Spinal cord (tissue), 10 donors: ENCODE results near the gene GABRA4. TPM values are rescaled to one million over a fixed set of nuclear protein-coding genes. Genes with fewer than 3 reads are reported as not detected.

Experiments
- DNase-seq, 6 donors: peaks; one replicate each; pipeline versions ENCODE4 v3.0.0 to v3.0.0-alpha.2; 2013 to 2015; ENCODE audit warnings: low spot score in 6 of 6, low read depth in 4 of 6
- H3K27ac ChIP-seq: one replicate; pipeline ENCODE4 v1.5.1; 2013; ENCODE audit warnings: low read depth, low read length, control low read depth
- H3K27me3 ChIP-seq: one replicate; pipeline ENCODE4 v1.6.1; 2013; ENCODE audit warnings: low read length; ENCODE audit not compliant: control insufficient read depth, insufficient read depth
- H3K36me3 ChIP-seq: one replicate; pipeline ENCODE4 v1.6.1; 2013; ENCODE audit warnings: low read length; ENCODE audit not compliant: control insufficient read depth, insufficient read depth
- H3K4me1 ChIP-seq: one replicate; pipeline ENCODE4 v1.6.1; 2013; ENCODE audit warnings: low read length; ENCODE audit not compliant: control insufficient read depth, insufficient read depth
- H3K4me3 ChIP-seq: one replicate; pipeline ENCODE4 v1.5.1; 2013; ENCODE audit warnings: low read depth, low read length, control low read depth
- H3K9me3 ChIP-seq: one replicate; pipeline ENCODE4 v1.6.1; 2013; ENCODE audit warnings: low read length; ENCODE audit not compliant: control insufficient read depth, insufficient read depth
- whole genome bisulfite sequencing: methylation state at CpG from one replicate; pipeline ENCODE4 v1.1.5; 2013; ENCODE audit warnings: missing lambda C conversion rate; ENCODE audit not compliant: insufficient coverage; 5-methylcytosine and 5-hydroxymethylcytosine counted together
- polyA plus RNA-seq, 2 donors: library from polyadenylated mRNA; unstranded; fragments of 120-200 nt; gene quantifications; one replicate each; pipeline ENCODE4 v1.2.1, GENCODE V29; 2013; ENCODE audit not compliant: insufficient read length in 2 of 2
- total RNA-seq, 2 donors: library from RNA; depleted of rRNA in 1 of 2; stranded (reverse); fragments of 120-200 nt in 1 of 2; fragments of >200 nt in 1 of 2; gene quantifications; one replicate each; pipeline versions ENCODE4 v1.2.3 to v1.2.4, GENCODE V29; 2013 to 2014
- donor health status: healthy.

GABRA4 gene
- total and polyA plus RNA-seq, 4 donors: 1.3 to 8.1 (median 2.0) TPM

GRCh38 chr4:47013373-47013772 is 20.0 kb upstream of the GABRA4 start:
- H3K36me3 ChIP-seq: no peaks in the 10 kb centered on the region
- H3K9me3 ChIP-seq: no peaks in the 10 kb centered on the region
- WGBS: no CpG with 5 or more reads among the region's 3 CpGs
- DNase-seq: no peak
- H3K27me3 ChIP-seq: no peaks in the 10 kb centered on the region
- H3K27ac ChIP-seq: no peak overlapping the region
- H3K4me3 ChIP-seq: no peak overlapping the region
- no peaks in the 10 kb centered on the region for H3K4me1 ChIP-seq

DNA sequence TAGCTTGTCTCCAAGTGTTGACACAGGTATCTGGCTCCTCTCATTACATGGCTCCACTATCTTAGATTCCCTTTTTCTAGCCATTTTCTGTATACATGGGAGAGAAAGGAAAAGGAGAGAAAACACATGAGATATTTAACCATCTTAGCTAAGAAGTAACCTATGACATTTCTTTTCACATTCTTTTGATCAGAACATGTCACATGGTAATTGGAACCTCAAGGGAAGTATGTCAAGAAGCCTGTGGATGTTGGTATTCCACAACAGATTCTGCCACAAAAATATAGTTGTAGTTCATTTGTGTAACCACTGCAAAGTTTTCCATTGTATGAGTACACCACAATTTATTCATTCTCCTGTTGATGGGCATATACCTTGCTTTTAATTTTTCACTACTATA is 19.3 kb upstream of the GABRA4 start:
- no peaks in the 10 kb centered on the region for H3K36me3 ChIP-seq
- H3K4me3 ChIP-seq: no peak overlapping the region
- no peaks in the 10 kb centered on the region for H3K9me3 ChIP-seq
- H3K27ac ChIP-seq: no peak overlapping the region
- H3K4me1 ChIP-seq: no peaks in the 10 kb centered on the region
- no peaks in the 10 kb centered on the region for H3K27me3 ChIP-seq
- no peak for DNase-seq

- no peak for DNase-seq
- WGBS: 68% methylated on average over 2 of the region's 2 CpGs
- Histone ChIP-seq H3K4me1 (no peaks in the 10 kb centered on the region), H3K36me3 (no peaks in the 10 kb centered on the region), H3K27ac (no peak overlapping the region), H3K4me3 (no peak overlapping the region), H3K27me3 (no peaks in the 10 kb centered on the region), H3K9me3 (no peaks in the 10 kb centered on the region)
Measured at GRCh38 chr4:47010912-47011446, 17.6 kb upstream of the GABRA4 start.

GRCh38 chr4:47010347-47010911 is 17.0 kb upstream of the GABRA4 start:
- H3K27ac ChIP-seq: no peak overlapping the region
- no peaks in the 10 kb centered on the region for H3K36me3 ChIP-seq
- no peaks in the 10 kb centered on the region for H3K27me3 ChIP-seq
- H3K4me1 ChIP-seq: no peaks in the 10 kb centered on the region
- no peak overlapping the region for H3K4me3 ChIP-seq
- DNase-seq: no peak
- H3K9me3 ChIP-seq: no peaks in the 10 kb centered on the region

DNA sequence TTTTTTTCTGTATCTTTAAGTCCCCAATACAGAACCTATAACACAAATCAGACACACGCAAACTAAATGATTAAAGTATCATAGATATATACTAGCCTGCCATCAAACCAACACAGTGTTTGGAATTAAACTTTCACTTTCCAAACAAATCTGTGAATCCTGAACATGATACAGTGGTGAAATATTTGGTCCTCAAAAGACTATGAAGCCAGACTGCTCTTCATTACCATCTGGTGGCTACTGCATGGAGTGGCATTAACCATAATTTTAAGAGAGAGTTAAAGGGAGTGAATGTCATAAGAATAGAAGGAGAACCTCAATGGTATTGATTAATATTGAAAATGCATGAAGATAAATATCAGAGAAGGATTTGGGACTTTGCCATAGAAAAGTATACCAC is 9.2 kb upstream of the GABRA4 start:
- Histone ChIP-seq H3K27me3 (no peaks in the 10 kb centered on the region), H3K9me3 (no peaks in the 10 kb centered on the region), H3K36me3 (no peaks in the 10 kb centered on the region), H3K4me3 (no peak overlapping the region), H3K4me1 (no peaks in the 10 kb centered on the region), H3K27ac (no peak overlapping the region)
- no CpG with 5 or more reads among the region's 1 CpG for WGBS
- DNase-seq: peak in 2 of 6 donors; percentile 19 to 39

GRCh38 chr4:47000406-47000805 is 7.0 kb upstream of the GABRA4 start:
- 100% methylated on average over 1 of the region's 1 CpG for WGBS
- Histone ChIP-seq H3K27ac (no peak overlapping the region), H3K9me3 (no peaks in the 10 kb centered on the region), H3K36me3 (no peaks in the 10 kb centered on the region), H3K27me3 (peaks cover under 1% of the 10 kb centered on the region), H3K4me3 (no peak overlapping the region), H3K4me1 (no peaks in the 10 kb centered on the region)
- DNase-seq: no peak

GRCh38 chr4:46999566-46999965 is 6.2 kb upstream of the GABRA4 start:
- Histone ChIP-seq H3K4me3 (no peak overlapping the region), H3K4me1 (no peaks in the 10 kb centered on the region)
- DNase-seq: no peak

DNA sequence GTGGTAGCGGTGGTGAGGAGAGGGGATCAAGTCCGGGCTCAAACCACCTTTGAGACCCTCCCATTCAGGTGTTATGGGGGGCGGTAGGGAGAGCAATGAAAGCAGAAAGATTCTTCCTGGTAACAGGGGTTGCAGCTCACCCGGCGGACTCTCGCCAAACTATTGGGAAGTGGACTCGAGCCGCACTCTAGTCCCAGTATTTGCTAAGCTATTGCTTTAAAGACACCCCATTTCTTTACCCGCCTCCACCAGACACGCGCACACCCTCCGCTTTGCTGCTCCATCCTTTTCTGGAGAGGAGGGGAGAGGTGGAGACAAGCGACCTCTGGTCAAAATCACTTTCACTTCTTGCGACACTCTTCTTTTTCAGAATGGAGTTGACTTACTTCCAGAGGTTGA is 625 bp upstream of the GABRA4 start:
- peaks cover 16% of the 10 kb centered on the region for H3K4me1 ChIP-seq
- H3K36me3 ChIP-seq: no peaks in the 10 kb centered on the region
- H3K9me3 ChIP-seq: no peaks in the 10 kb centered on the region
- DNase-seq: peak in 2 of 6 donors; percentile 15
- H3K4me3 ChIP-seq: peak overlapping the region; percentile 35
- H3K27ac ChIP-seq: no peak overlapping the region
- H3K27me3 ChIP-seq: peaks cover 31% of the 10 kb centered on the region
- WGBS: 0% methylated on average over 8 of the region's 14 CpGs

More at GRCh38 chr4:46999566-46999965, 6.2 kb upstream of the GABRA4 start:
- no peak overlapping the region for H3K27ac ChIP-seq
- no peaks in the 10 kb centered on the region for H3K36me3 ChIP-seq
- no peaks in the 10 kb centered on the region for H3K9me3 ChIP-seq
- H3K27me3 ChIP-seq: peaks cover 8% of the 10 kb centered on the region

- no peak overlapping the region for H3K27ac ChIP-seq
- DNase-seq: no peak
Measured at GRCh38 chr4:46992338-46992737, 1.0 kb downstream of the GABRA4 start.

DNA sequence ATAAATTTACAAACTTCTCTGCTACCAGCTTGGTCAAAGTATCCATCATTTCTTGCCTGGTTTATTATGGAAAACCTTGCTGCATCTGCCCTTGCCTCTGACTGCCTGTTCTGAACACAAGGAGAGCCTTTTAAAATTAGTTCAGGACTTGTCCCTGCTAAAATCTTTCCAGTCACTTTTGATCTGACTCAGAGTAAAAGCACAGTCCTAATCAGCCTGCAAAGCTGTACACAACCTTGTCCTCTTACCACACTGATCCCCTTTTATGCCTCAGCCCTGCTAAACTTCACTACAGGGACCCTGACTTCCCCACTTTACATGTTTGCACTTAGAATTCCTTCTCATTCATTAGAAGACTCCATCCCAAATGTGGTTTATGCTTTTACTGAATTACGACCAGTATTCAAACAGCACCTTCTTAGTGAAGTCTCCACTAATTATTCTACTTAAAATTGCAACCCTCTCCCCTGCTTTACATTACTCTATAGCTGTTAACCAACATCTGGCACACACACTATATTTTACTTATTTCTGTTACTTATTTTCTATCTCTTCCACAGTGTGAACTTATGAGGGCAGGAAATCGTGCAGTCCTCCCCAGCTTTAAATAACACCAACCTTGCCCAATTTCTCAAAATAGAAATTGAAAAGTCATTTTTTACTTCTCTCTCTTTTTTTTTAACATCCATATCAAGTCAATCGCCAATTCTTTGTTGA is 6.3 kb downstream of the GABRA4 start:
- no peak for DNase-seq
- H3K4me1 ChIP-seq: no peaks in the 10 kb centered on the region
- H3K9me3 ChIP-seq: no peaks in the 10 kb centered on the region
- 60% methylated on average over 3 of the region's 3 CpGs for WGBS
- peaks cover 3% of the 10 kb centered on the region for H3K27me3 ChIP-seq
- no peak overlapping the region for H3K4me3 ChIP-seq
- H3K27ac ChIP-seq: no peak overlapping the region
- H3K36me3 ChIP-seq: no peaks in the 10 kb centered on the region

More at GRCh38 chr4:46992338-46992737, 1.0 kb downstream of the GABRA4 start:
- Histone ChIP-seq H3K4me1 (peaks cover 16% of the 10 kb centered on the region), H3K4me3 (no peak overlapping the region), H3K9me3 (no peaks in the 10 kb centered on the region), H3K27me3 (peaks cover 31% of the 10 kb centered on the region), H3K36me3 (no peaks in the 10 kb centered on the region)
- WGBS: 11% methylated on average over 1 of the region's 9 CpGs
